Measurements from ENCODE around the gene TRAF3IP1.

DNA sequence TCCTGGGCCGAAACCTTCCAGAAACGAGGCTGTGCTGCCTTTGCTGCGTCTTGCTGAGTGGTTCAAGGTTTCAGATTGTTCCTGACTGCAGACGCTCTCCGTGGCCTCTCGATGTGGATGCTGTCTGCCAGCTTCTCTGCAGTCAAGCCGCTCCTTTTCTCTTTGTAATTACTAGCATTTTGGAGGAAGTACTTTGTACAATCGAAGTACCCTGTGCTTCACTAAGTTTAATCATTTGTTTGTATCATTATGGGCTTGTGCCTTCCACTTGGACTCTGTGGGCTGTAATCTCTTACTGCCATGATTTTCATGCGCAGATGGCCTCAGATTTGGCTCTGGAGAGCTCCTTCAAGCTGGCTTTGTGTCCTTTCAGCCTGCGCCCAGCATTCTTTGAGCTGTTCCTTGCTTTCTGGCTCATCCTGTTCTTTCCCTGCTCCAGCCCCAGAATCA, 49.3 kb downstream of the TRAF3IP1 start:
- TF ChIP-seq, protein P1, sequence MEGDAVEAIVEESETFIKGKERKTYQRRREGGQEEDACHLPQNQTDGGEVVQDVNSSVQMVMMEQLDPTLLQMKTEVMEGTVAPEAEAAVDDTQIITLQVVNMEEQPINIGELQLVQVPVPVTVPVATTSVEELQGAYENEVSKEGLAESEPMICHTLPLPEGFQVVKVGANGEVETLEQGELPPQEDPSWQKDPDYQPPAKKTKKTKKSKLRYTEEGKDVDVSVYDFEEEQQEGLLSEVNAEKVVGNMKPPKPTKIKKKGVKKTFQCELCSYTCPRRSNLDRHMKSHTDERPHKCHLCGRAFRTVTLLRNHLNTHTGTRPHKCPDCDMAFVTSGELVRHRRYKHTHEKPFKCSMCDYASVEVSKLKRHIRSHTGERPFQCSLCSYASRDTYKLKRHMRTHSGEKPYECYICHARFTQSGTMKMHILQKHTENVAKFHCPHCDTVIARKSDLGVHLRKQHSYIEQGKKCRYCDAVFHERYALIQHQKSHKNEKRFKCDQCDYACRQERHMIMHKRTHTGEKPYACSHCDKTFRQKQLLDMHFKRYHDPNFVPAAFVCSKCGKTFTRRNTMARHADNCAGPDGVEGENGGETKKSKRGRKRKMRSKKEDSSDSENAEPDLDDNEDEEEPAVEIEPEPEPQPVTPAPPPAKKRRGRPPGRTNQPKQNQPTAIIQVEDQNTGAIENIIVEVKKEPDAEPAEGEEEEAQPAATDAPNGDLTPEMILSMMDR (IDR thresholded peaks at IDR 0.05; ENCODE audit: low read depth, low read length, poor library complexity, severe bottlenecking): no peak
- TF ChIP-seq EZH2phosphoT487 (IDR thresholded peaks at IDR 0.05; ENCODE audit: borderline replicate concordance, low read length): no peak
